GM12878 (cell line): ENCODE measurements around the gene KIRREL3.

Experiments
- EZH2 ChIP-seq: IDR thresholded peaks from 2 replicates; pipeline ENCODE4 v1.6.1; 2012; ENCODE audit warnings: low read depth, mild to moderate bottlenecking, control low read depth, inconsistent platforms, low read length, borderline replicate concordance; ENCODE audit not compliant: control insufficient read depth
- NR2C1 ChIP-seq: fragments of 450-650 bp; IDR thresholded peaks from 2 replicates; pipeline ENCODE4 v1.6.1; 2017; ENCODE audit warnings: antibody characterized with exemption, mild to moderate bottlenecking, moderate library complexity
- ZNF274 ChIP-seq: IDR thresholded peaks from one replicate; pipeline ENCODE4 v1.8.0; 2011; ENCODE audit not compliant: insufficient read length, insufficient read depth
- ZNF384 ChIP-seq: IDR thresholded peaks from 2 replicates; pipeline ENCODE4 v1.6.1; 2012; ENCODE audit warnings: low read depth, mild to moderate bottlenecking, low read length, improper control_type of control experiment, borderline replicate concordance

GRCh38 chr11:126925321-126926093 lies 75.1 kb downstream of the KIRREL3 start:
- TF ChIP-seq EZH2, result no peak
- no peak for TF ChIP-seq ZNF274
- TF ChIP-seq NR2C1, result no peak
- no peak for TF ChIP-seq ZNF384
